GM20000 (cell line): Measurements from ENCODE around the gene RYR3.

Experiments used
- DNase-seq: peaks from one replicate; pipeline ENCODE4 v3.0.0; 2012; ENCODE audit warnings: low spot score
- CTCF ChIP-seq: IDR thresholded peaks from 2 replicates; pipeline ENCODE4 v1.5.1; 2012; ENCODE audit warnings: mild to moderate bottlenecking, control low read depth; ENCODE audit errors: extremely low read depth, missing control alignments

RYR3 gene

GRCh38 chr15:33454346-33454745 is 143.6 kb downstream of the RYR3 start:
- no peak for DNase-seq
- TF ChIP-seq CTCF = no peak

GRCh38 chr15:33454996-33455395 is 144.2 kb downstream of the RYR3 start:
- no peak for TF ChIP-seq CTCF
- no peak for DNase-seq

- no peak for DNase-seq
- no peak for TF ChIP-seq CTCF
Measured at GRCh38 chr15:33458421-33458820, 147.7 kb downstream of the RYR3 start.

GRCh38 chr15:33460166-33460805 is 149.5 kb downstream of the RYR3 start:
- DNase-seq = no peak
- TF ChIP-seq CTCF = no peak

GRCh38 chr15:33461671-33462070 is 150.9 kb downstream of the RYR3 start:
- no peak for TF ChIP-seq CTCF
- DNase-seq = no peak

GRCh38 chr15:33467146-33467815 is 156.5 kb downstream of the RYR3 start:
- TF ChIP-seq CTCF = no peak
- no peak for DNase-seq

GRCh38 chr15:33467816-33468163 is 157.0 kb downstream of the RYR3 start:
- TF ChIP-seq CTCF = no peak

More at GRCh38 chr15:33467816-33468163, 157.0 kb downstream of the RYR3 start:
- DNase-seq = no peak
